HG03066 (cell line): Measurements from ENCODE around the gene UBE2J2.

ENCODE experiments used
- ATAC-seq: cut with Tn5 transposase; IDR thresholded peaks from one replicate; pipeline ENCODE4 v1.9.1; 2021; ENCODE audit warnings: low read depth; ENCODE audit not compliant: unreplicated experiment

Gene UBE2J2

GRCh38 chr1:1231400-1232207 is 42.0 kb downstream of the UBE2J2 start, which contains the start of gene SDF4:
Gene SDF4 (minus strand): TSS chr1:1232001. CDS start chr1:1228772, 3,229 bp downstream.
- ATAC-seq, result peak; percentile 90

GRCh38 chr1:1230656-1231399 is 42.8 kb downstream of the UBE2J2 start:
- ATAC-seq, result no peak

GRCh38 chr1:1229770-1230169 is 43.9 kb downstream of the UBE2J2 start:
- ATAC-seq, result no peak

DNA sequence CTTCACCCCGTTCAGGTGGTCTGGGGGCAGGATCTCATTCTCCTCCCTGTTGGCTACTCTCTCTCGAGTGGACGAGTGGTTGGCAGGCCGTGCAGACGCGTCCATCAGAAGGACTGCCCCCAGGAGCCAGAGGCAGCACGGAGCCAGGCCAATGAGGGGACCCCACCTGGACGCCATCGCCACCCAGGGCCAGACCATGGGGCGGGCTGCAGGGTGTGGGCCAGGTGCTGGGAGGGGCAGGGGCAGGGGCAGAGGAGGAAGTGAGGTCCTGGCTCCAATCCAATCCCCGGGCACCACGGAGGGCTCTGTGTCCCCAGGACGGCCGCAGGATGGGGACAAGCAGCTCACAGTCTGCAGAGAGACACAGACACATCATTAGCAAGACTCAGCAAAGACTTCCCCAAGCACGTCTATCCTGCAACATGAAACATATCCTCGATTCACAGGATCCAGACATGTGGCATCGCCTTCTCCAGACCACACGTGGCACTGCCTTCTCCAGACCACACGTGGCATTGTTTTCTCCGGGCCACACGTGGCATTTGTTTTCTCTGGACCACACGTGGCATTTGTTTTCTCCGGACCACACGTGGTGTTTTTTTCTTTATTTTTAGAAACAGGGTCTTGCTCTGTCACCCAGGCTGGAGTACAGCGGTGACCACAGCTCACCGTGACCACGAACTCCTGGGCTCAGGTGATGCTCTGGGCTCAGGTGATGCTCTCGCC is 44.9 kb downstream of the UBE2J2 start:
- no peak for ATAC-seq

GRCh38 chr1:1228187-1228586 is 45.5 kb downstream of the UBE2J2 start:
- no peak for ATAC-seq

- no peak for ATAC-seq
Observed at GRCh38 chr1:1227386-1227785, 46.3 kb downstream of the UBE2J2 start.

DNA sequence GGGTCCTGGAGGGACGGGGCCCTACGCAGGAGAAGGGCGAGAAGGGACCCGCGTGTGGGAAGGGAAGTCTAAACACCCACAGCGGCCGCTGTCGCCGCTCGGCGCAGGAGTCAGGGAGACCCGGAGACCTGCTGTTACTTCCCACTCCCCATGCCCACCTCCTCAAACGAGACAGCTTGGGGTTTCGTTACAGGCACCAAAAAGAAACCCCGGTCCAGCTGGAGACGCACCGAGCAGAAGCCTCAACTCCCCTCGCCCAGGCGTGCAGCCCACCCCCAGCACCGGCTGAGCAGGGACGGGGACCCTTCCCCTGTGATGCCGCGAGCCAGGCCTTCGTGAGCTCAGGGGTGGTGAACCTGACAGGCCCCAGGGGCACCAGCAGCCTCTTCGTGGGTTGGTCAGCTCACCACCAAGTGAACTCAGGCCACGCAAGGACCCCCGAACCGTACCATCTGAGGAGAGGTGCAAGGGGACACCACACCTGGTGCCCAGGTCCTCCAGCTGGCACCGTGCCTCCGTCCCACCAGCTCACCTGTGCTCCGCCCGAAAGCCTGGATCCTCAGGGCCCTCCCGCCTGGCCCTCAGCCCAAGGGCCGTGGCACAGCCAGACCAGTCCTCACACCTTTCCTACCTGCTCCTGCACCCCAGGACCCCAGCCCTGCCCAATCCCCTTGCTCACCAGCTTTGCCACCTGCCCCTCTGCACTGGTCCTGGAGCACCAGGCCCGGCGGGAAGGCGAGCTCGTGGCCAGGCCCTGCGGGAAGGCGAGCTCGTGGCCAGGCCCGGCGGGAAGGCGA is 46.9 kb downstream of the UBE2J2 start:
- no peak for ATAC-seq

- no peak for ATAC-seq
Observed at GRCh38 chr1:1225913-1226312, 47.7 kb downstream of the UBE2J2 start.

DNA sequence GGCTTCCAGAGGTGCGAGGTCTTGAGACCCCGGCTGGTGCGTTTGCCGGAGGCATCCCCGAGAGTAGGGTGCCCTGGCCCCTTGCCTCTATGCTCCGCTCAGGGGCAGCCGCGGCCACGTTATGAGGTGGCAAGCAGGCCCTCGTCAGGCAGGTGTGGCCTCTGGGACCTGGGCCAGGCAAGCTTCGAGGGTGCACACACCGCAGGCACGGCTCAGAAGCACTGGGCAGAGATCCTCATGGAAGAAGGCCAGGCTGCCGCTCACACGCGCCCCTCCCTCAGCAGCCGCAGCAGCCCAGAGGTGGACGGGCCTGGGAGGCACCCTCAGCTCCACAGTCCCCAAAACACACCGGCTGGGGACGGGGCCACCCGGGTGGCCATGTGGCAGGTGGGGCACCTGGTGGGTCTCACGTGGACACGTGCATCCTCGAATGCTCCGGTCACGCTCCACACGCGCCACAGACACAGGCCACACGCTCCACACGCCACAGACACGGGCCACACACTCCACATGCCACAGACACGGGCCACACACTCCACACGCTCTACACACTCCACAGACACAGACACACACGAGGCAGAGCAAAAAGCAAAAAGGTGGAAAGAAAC is 48.3 kb downstream of the UBE2J2 start:
- no peak for ATAC-seq

DNA sequence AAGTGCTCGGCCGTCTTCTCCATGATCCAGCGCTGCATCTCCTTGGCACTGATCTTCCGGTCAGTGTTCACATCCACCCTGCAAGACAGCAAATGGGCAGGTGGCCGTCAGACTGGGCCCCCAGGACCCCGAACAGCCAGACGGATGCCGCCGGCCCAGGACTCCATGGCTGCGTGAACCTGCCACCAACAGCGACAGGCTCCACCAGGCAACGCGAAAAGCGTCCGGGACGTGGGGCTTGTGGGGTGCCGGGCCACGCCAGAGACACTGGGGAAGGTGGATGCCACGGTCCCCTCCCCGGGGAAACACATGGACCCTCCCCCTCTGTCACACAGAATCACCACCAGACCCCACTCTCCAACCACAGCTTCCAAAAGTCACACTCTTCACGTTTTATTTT is 49.8 kb downstream of the UBE2J2 start:
- ATAC-seq, result no peak

DNA sequence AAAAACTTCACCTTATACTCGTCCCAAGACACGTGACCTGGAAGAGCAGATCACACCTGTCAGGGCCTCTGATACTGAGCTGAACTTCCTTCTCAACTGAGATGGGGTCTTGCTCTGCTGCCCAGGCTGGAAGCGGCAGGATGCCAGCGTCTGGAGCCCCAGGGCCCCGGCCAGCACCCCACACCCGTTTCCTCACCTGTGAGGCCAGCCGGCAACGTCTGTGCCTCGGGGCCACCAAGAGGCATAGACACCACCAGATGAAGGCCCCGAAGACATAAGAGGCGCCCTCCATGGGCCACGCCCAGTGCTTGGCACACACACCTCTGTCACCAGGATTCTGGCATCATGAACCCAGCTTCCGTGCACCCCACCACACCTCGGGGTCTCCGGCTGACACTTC is 50.3 kb downstream of the UBE2J2 start:
- no peak for ATAC-seq

GRCh38 chr1:1222575-1223225 is 51.0 kb downstream of the UBE2J2 start:
- ATAC-seq, result no peak

DNA sequence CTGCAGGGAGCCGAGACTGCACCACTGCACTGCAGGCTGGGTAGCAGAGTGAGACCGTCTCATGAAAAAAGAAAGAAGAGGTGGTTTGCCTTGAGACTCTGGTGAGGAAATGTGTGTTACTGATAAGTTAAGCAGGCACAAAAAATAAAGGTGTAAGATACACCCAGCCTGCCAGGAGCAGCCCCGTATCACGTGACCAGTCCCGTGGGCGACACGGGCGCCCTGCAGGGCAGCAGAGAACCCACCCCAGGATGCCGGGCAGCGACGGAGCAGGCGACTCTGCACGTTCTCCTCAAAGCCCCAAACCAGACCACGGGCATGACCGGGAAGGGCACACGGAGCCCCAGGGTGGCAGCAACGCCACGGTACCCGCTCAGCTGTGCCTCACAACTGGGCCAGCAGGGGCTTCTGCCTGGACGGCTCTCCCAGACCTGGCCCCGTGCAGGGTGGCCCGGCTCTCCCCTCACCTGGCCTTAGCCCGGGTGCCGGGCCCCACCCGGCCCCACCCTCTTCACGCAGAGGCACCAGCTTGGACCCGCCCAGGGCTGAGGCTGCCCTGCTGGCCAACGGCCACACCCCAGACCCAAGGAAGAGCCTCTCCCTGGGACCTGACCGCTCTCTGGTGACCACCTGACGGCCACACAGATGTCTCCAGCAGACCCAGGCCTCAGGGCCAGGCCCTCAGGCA is 51.6 kb downstream of the UBE2J2 start:
- no peak for ATAC-seq

GRCh38 chr1:1220197-1220596 is 53.5 kb downstream of the UBE2J2 start:
- ATAC-seq, result no peak

GRCh38 chr1:1219341-1219740 is 54.3 kb downstream of the UBE2J2 start:
- no peak for ATAC-seq

GRCh38 chr1:1218524-1219200 is 55.0 kb downstream of the UBE2J2 start:
- no peak for ATAC-seq

DNA sequence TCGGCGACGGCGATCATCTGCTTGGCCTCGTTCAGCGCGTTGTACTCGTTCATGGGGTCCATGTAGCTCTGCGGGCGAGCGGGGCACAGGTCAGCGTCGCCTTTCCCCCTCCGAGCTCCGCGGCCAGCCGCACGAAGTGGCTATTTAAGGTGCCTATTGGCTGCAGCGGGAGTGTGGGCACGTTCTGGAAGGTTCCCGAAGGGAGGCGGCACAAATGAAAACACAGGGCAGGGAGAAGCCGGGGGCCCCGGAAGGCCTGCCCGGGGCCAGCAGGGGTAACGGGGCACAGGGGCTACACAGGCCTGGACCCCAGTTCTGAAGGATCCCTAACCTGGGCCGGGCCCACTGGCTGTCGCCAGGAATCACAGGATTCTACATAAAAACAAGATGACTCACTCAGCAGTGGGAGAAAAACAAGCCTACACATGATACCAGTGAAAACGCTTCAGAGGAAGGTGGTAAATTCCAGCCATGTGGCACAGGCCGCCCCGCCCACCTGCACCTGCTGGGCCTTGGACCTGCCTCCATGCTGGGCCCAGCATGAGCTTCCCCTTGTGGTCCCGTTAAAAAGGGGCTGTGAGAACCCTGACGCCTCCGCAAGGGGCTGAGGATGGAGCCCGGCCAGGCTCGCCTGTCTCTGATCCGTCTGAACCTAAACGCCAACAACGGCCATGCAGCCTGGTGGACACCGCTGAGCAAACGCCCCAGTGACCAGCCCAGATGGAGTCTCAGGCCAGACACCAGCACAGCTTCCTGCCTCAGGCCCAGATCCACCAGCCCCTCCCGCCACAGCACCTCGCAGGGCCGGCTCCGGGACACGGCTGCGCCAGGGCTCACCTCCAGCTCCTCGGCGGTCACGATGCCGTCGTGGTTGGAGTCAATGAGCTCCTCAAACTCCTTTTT is 55.8 kb downstream of the UBE2J2 start:
- no peak for ATAC-seq
